Measurements from ENCODE around the gene PAPPA2. TPM values are rescaled to one million over a fixed set of nuclear protein-coding genes. Genes with fewer than 3 reads are reported as not detected.

PAPPA2 gene
- total and polyA plus RNA-seq, 9 of the 15 experiments (the other 6 are each of a cell fraction or from before 2014, with no cell fraction given) = 0.01 to 0.15 (median 0.05) TPM; not detected in 2

GRCh38 chr1:176691251-176692228 is 228.6 kb downstream of the PAPPA2 start (continued):
- TF ChIP-seq SMC3 (conservative IDR thresholded peaks at IDR 0.05; ENCODE audit: insufficient read depth, low read depth, low read length) = peak; percentile 78
- TF ChIP-seq CBX2 (IDR thresholded peaks at IDR 0.05; ENCODE audit: insufficient read depth, low read length, poor library complexity, severe bottlenecking) = no peak
- TF ChIP-seq JUND (IDR thresholded peaks at IDR 0.05; ENCODE audit: borderline replicate concordance, low read depth, low read length) = no peak
- 0 out of 3 replicates have a peak, but pooled peaks have one; percentile 9 for TF ChIP-seq JUND (tag; IDR thresholded peaks at IDR 0.05; ENCODE audit: borderline replicate concordance, low read depth, low read length)
- TF ChIP-seq OTX1 (CRISPR knock-in tag; IDR thresholded peaks at IDR 0.05) = no peak
- TF ChIP-seq JUNB (CRISPR knock-in tag; conservative IDR thresholded peaks at IDR 0.05) = 0 out of 2 replicates have a peak, but pooled peaks have one; percentile 5
- TF ChIP-seq SLC30A9 (CRISPR knock-in tag; IDR thresholded peaks at IDR 0.05) = no peak
- TF ChIP-seq TCF15 (CRISPR knock-in tag; IDR thresholded peaks at IDR 0.05) = no peak
- TF ChIP-seq, protein P1, sequence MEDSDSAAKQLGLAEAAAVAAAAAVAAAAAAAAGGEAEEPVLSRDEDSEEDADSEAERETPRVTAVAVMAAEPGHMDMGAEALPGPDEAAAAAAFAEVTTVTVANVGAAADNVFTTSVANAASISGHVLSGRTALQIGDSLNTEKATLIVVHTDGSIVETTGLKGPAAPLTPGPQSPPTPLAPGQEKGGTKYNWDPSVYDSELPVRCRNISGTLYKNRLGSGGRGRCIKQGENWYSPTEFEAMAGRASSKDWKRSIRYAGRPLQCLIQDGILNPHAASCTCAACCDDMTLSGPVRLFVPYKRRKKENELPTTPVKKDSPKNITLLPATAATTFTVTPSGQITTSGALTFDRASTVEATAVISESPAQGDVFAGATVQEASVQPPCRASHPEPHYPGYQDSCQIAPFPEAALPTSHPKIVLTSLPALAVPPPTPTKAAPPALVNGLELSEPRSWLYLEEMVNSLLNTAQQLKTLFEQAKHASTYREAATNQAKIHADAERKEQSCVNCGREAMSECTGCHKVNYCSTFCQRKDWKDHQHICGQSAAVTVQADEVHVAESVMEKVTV (CRISPR knock-in tag; IDR thresholded peaks at IDR 0.05) = peak; percentile 59; the same call in 1 of the 2 replicates
- no peak for TF ChIP-seq FOS (IDR thresholded peaks at IDR 0.05; ENCODE audit: extremely low read depth, insufficient read length)
- TF ChIP-seq, protein P2, sequence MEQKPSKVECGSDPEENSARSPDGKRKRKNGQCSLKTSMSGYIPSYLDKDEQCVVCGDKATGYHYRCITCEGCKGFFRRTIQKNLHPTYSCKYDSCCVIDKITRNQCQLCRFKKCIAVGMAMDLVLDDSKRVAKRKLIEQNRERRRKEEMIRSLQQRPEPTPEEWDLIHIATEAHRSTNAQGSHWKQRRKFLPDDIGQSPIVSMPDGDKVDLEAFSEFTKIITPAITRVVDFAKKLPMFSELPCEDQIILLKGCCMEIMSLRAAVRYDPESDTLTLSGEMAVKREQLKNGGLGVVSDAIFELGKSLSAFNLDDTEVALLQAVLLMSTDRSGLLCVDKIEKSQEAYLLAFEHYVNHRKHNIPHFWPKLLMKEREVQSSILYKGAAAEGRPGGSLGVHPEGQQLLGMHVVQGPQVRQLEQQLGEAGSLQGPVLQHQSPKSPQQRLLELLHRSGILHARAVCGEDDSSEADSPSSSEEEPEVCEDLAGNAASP (IDR thresholded peaks at IDR 0.05) = no peak
- no peak for TF ChIP-seq ATF4 (CRISPR knock-in tag; IDR thresholded peaks at IDR 0.05)
- peak; percentile 76 to 80 (median 80) for TF ChIP-seq CTCF (IDR thresholded peaks at IDR 0.05 in 2 of 3, conservative IDR thresholded peaks at IDR 0.05 in 1 of 3; ENCODE audit: insufficient read depth in 2 of 3, low read depth in 1 of 3, low read length in 3 of 3)
- TF ChIP-seq PYGO2 (tag; IDR thresholded peaks at IDR 0.05) = no peak
- TF ChIP-seq U2AF1 (optimal IDR thresholded peaks at IDR 0.05; ENCODE audit: low read depth, low read length) = no peak
- no peak for TF ChIP-seq CHD1 (IDR thresholded peaks at IDR 0.05; ENCODE audit: low read length)
